AG08396 (cell line): ENCODE measurements around the gene PLA1A.
"Not testable (repeated sequence)": the region's sequence is repeated elsewhere in the genome, so short reads cannot be mapped to it uniquely, and the experiment has no call there.

ENCODE experiments used
- DNase-seq: peaks from one replicate; pipeline ENCODE4 v3.0.0; 2012; ENCODE audit warnings: low spot score, mixed read lengths

The PLA1A gene

DNA sequence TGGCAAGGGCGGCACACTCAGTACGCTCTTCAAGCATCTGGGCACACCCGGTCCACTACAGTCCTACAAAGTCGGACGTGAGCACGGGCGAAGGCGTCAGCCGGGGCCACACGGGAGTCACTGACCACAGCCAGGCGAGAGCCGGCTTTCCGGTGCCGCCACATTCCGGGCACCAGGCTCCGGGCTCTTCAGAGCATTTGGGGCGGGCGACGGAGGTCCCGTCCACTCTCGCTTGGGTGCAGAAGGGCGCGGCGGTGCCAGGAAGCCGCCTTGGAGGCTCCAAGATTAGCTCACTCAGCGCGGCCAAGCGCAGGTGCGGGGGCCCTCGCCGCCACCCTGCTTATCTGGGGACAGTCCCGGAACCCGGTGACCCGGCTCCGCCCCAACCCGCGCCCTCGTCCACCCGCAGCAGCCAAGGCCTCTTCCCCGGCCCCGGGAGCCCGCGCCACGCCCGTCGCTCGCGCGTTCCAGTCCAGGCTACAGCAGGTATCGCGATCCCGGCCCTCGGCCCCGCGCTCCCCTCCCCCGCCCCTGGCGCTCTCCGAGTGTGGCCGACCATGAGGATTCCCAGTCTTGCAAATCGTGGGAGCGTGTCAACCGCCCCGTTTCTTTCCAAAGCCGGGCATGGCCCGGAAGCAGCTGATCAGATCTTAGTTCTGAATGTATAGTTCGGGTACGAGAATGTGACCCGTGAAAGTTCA is 18.2 kb upstream of the PLA1A start, which contains the start of gene ADPRH:
Gene ADPRH, plus strand, starts transcription at position 127 of the 701 bp plus-strand sequence. CDS start 2,678 bp downstream, outside the sequence.
- peak; percentile 83 for DNase-seq

DNA sequence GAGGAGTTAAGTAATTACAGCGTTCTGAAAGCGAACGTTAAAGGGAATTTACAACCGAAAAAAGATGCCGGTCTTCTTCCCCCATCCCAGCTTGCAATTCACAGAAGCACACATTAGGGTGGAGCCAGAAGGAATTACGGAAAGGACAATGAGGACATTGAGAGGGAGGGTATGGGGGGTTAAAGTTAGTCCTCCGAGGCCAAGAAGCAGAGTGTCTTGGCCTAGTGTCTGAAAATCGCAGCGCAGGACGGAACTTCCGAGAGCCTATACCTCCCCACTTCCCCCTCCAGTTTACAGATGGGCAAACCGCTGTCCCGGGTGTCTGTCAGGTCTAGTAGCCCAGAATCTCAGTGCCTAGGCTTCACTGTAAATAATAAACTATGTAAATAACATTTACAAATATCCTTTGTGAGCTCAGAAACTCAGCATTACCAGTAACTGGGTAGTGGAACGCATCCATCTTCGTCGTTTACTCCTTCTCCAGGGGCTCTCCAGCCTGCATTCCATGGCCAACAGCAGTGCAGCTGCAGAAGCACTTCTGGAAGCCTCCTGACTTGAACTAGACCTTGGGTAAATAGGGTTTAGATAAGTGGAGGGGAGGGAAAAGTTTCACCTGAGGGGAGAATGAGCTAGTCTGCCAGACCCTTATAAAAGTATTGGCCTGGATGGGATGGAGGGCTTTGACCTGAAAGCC is 17.5 kb upstream of the PLA1A start:
- peak; percentile 22 for DNase-seq

DNA sequence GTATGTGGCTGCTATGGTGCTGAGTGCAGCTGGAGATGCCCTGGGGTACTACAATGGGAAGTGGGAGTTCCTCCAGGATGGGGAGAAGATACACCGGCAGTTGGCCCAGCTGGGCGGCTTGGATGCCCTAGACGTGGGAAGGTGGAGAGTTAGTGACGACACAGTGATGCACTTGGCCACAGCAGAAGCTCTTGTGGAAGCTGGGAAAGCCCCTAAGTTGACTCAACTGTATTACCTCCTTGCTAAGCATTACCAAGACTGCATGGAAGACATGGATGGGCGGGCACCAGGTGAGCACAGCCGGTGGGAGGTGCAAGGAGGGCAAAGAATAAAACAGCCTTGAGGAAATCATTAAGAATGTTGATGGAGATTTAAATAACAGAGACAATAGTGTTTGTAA is 15.5 kb upstream of the PLA1A start:
- no peak for DNase-seq

- no peak for DNase-seq
Observed at GRCh38 chr3:119585208-119585607, 12.5 kb upstream of the PLA1A start.

- no peak for DNase-seq
Observed at GRCh38 chr3:119585856-119586570, 11.7 kb upstream of the PLA1A start.

DNA sequence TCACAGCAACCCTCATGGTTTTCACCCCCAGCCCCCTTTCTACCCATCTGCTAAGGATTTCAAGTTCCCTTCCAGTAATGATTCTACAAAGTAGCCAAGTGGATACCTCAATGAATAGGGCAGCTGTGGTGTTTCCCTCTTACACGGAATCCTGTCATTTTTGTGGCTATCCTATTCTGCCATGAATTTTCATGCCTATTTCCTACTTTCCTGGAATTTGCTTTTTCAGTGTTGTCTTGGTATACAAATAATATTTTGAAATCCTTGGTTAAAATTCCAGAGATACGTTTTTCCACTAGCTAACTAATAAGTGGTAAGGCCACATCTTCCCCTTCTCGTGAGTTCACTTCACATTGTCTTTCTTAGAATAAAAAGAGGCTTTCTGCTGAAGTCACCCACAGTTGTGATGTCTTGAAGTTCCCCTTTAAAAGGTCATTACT is 10.9 kb upstream of the PLA1A start:
- no peak for DNase-seq

GRCh38 chr3:119588112-119588511 is 9.6 kb upstream of the PLA1A start:
- no peak for DNase-seq

- no peak for DNase-seq
Observed at GRCh38 chr3:119589102-119589773, 8.4 kb upstream of the PLA1A start.

DNA sequence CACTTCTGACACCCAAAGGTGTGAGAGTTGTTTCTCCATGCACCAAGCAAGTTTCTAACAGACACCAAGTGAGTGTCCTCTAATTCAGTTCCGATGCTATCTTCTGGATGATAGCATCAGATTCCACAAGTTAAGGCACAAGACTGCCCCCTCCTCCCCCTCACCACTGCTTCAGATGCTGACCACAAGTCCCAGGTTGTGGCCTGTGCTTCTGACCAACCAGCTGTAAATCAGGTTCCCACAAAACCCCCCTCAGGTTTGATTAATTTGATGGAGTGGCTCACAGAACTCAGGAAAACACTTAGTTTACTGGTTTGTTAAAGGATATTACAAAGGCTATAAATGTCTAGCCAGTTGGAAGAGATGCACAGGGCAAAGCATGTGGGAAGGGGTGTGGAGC is 7.0 kb upstream of the PLA1A start:
- DNase-seq = no peak

- no peak for DNase-seq
Observed at GRCh38 chr3:119592861-119593260, 4.8 kb upstream of the PLA1A start.

DNA sequence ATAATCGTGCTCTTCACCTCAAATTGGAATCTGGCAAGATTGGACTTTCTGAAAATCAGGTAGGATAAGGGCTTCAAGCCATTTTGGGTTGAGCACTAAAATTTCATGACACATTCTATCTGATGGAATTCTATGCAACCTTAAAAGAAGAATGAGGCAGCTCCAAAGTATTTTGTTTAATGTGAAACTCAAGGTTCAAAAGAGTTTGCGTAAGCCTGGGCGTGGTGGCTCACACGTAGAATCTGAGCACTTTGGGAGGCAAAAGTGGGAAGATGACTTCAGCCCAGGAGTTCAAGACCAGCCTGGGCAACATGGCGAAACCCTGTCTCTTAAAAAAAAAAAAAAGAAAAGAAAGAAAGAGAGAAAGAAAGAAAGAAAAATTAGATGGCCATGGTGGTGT is 3.6 kb upstream of the PLA1A start:
- no peak for DNase-seq

GRCh38 chr3:119594929-119595328 is 2.8 kb upstream of the PLA1A start:
- not testable (repeated sequence) for DNase-seq

DNA sequence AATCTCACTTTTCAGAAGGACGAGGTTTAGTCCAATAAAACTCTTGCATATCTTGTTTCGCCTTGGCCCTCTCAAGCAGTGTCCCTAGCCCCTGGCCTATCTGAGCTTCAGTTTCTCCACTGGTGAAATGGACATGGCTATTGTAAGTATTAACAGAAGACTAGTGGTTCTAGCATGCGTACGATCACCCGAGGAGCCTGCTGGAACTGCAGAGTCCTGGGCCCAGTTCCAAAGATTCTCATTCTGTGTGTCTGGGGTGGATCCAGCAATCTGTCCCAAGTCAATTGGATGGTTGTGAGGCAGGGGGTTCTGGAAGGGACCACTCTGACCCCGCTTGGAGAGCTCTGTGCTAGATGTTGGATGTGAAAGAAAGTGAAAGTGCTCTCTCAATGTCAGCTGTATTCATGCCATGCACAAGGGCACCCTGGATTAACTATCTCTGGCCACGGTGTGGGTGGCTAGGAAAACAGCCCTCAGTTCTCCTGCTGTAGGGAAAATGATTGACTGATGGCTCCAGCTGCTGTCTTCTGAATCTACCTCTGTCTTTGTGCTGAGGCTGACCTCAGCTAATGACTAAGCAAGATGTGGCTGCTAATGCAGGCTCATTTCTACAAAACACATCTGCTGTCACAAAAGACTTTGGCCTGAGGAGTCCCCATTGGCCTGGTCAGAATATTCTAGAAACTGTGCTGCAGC is 1.9 kb upstream of the PLA1A start:
- DNase-seq = no peak

DNA sequence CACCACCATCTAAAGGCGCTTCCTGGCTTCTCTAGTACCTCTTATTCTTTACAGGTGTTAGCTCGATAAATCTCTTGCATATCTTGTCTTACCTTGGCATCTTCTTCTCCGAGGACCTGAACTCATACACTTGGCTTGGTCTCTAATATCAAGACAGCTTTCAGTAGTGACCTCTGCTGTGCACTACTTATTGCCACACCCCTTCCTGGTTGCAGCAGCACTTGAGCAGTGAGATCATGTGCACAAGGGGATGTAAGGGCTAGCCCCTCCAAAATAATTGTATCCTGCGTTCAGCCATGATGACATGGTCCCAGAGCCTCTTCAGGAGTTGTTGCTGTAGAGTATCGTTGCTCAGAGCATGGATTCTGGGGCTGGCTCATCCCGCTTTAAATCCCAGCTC is 1.3 kb upstream of the PLA1A start:
- DNase-seq = no peak

- DNase-seq = no peak
Observed at GRCh38 chr3:119598410-119599098, 869 bp downstream of the PLA1A start.

- DNase-seq = no peak
Observed at GRCh38 chr3:119599558-119600174, 2.0 kb downstream of the PLA1A start.

- DNase-seq = no peak
Observed at GRCh38 chr3:119600732-119601131, 3.0 kb downstream of the PLA1A start.

- no peak for DNase-seq
Observed at GRCh38 chr3:119601154-119601553, 3.5 kb downstream of the PLA1A start.

GRCh38 chr3:119602676-119603075 is 5.0 kb downstream of the PLA1A start:
- DNase-seq = no peak

- DNase-seq = no peak
Observed at GRCh38 chr3:119604878-119605277, 7.2 kb downstream of the PLA1A start.
